Omental fat pad (tissue), 4 donors: ENCODE results near the gene FOXG1. TPM values are rescaled to one million over a fixed set of nuclear protein-coding genes. Genes with fewer than 3 reads are reported as not detected.

Experiments used
- ATAC-seq: fragments of 150-250 bp; one replicate; pipeline ENCODE4 v1.9.1; 2016; ENCODE audit warnings: mild to moderate bottlenecking, moderate library complexity; ENCODE audit not compliant: low FRiP score
- DNase-seq: peaks from one replicate; pipeline ENCODE4 v3.0.0-alpha.2; 2019; ENCODE audit warnings: low spot score
- total RNA-seq, 4 donors: library from RNA; depleted of rRNA; stranded (reverse); fragments of >200 nt; gene quantifications; one replicate each; pipeline ENCODE4 v1.1.0, GENCODE V29; 2016
- TF ChIP-seq, protein P1 (sequence below), 3 donors: fragments of 450-650 bp; IDR thresholded peaks; one replicate each; pipeline ENCODE4 v1.5.1; 2016 to 2017; ENCODE audit warnings: antibody characterized with exemption in 3 of 3, mild to moderate bottlenecking in 3 of 3, moderate library complexity in 2 of 3

The FOXG1 gene
- total RNA-seq, 4 donors from 2014 or later = not detected

- ATAC-seq = no peak
- TF ChIP-seq, protein P1, sequence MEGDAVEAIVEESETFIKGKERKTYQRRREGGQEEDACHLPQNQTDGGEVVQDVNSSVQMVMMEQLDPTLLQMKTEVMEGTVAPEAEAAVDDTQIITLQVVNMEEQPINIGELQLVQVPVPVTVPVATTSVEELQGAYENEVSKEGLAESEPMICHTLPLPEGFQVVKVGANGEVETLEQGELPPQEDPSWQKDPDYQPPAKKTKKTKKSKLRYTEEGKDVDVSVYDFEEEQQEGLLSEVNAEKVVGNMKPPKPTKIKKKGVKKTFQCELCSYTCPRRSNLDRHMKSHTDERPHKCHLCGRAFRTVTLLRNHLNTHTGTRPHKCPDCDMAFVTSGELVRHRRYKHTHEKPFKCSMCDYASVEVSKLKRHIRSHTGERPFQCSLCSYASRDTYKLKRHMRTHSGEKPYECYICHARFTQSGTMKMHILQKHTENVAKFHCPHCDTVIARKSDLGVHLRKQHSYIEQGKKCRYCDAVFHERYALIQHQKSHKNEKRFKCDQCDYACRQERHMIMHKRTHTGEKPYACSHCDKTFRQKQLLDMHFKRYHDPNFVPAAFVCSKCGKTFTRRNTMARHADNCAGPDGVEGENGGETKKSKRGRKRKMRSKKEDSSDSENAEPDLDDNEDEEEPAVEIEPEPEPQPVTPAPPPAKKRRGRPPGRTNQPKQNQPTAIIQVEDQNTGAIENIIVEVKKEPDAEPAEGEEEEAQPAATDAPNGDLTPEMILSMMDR (IDR thresholded peaks at IDR 0.05) = no peak
- no peak for DNase-seq
Observed at GRCh38 chr14:28761438-28762291, 4.9 kb upstream of the FOXG1 start.

DNA sequence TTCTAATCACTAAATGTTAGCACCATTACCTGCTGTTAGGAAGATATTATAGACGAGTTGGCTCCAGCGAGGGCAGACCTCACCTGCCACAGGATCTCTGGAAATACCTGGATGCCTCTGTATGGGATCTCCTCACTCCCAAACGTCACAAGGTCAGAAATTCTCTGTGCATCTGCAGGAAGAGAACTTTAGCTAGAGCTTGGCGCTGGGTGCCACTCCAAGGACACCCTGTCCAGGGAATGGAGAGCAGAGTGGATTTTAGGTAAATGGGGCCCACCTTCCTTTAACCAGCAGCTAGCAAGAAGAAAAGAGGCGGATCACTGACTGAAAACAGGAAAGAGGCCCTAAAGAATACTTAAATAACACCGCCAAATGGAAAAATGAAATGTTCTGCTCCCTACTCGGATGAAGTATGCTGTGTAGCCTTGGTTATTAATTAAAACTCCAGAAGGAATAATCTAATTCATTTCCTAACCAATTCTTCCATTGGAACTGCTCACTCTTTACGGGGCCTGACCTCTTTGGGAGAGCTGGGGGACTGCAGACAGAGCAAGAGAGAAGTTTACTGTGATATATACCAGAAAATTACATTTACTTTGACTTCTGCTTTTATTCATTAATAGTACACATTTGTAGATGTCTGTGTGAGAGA, 4.2 kb upstream of the FOXG1 start:
- ATAC-seq (no peak), DNase-seq (no peak)
- TF ChIP-seq, protein P1 (IDR thresholded peaks at IDR 0.05) = no peak

DNA sequence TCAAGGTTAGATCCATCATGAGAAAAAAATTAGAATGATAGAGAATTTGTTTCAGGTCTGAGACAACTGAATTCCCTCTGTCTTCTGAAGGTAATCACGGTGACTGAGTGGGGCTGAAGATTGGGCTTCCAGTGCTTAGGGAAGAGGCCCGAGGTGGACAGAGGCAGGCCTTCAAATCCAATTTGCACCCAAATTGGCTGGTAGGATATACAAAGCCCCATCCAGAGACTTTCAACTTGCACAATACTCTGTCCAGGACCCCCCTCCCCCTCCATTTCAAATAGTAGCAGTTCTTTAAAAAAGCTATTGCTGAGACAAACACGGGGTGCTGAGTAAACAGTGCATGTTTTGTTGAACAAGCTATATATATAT, 3.6 kb upstream of the FOXG1 start:
- TF ChIP-seq, protein P1 (IDR thresholded peaks at IDR 0.05) = no peak

DNA sequence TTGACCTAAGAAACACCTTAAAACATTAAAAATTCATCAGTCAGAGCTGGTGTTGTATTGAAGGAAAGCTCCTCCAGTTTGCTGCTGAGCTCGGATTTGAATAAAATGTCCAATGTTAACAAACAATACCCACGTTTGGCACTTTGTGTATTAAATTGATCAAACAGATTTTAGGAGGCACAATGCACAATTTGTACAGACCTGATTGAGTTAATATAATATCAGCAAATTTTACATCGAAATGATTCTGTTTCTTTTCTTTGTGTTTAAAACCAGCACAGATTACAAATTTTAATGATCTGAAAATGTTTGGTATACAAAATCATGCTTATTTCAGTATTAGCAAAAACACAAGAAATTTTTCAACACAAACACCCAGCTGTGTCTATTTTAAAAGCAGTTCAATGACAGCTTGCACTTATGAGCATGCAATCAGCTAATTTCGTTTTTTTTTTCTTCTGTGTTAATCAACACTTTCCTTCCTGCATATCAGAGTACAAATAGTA, 2.8 kb upstream of the FOXG1 start:
- ATAC-seq = no peak
- no peak for DNase-seq
- TF ChIP-seq, protein P1 (IDR thresholded peaks at IDR 0.05) = no peak

More for the DNA sequence above, 3.6 kb upstream of the FOXG1 start:
- DNase-seq = no peak
- no peak for ATAC-seq

GRCh38 chr14:28764257-28765160, 2.1 kb upstream of the FOXG1 start:
- TF ChIP-seq, protein P1 (IDR thresholded peaks at IDR 0.05) = no peak

DNA sequence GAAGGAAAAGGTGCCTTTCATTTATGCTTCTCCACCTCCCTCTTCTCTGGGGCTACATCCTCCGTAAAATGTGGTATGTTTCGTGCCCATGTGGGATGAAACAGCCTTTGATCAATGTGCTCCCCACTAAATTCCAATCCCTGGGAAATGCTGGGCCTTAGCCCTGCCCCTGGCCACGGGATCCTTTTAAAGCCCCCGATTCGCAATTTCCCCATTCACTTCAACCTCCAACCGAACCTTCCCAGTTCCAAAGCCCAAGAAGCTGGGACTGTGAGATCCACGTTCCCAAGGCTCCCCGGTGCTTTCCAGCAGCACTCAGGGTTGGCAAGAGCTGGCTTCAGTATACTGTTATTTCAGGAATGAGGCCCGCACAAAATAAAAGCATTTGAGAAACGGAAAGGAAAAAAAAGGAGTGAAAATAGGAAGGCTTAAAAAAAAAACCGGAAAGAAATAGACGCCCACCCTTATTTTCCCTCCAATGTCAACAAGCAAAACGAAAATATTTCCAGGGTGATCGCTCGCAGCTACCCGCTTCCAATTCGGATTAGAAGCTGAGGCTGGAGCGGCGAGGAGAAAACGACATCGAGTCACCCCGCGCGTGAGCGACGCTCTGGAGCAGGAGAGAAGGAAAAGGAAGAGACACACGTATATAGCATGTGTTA, 1.3 kb upstream of the FOXG1 start:
- ATAC-seq (no peak), DNase-seq (no peak)
- TF ChIP-seq, protein P1 (IDR thresholded peaks at IDR 0.05) = no peak

More at GRCh38 chr14:28764257-28765160, 2.1 kb upstream of the FOXG1 start:
- ATAC-seq (no peak), DNase-seq (no peak)
